ENCODE results near the gene ZNF677.

DNA sequence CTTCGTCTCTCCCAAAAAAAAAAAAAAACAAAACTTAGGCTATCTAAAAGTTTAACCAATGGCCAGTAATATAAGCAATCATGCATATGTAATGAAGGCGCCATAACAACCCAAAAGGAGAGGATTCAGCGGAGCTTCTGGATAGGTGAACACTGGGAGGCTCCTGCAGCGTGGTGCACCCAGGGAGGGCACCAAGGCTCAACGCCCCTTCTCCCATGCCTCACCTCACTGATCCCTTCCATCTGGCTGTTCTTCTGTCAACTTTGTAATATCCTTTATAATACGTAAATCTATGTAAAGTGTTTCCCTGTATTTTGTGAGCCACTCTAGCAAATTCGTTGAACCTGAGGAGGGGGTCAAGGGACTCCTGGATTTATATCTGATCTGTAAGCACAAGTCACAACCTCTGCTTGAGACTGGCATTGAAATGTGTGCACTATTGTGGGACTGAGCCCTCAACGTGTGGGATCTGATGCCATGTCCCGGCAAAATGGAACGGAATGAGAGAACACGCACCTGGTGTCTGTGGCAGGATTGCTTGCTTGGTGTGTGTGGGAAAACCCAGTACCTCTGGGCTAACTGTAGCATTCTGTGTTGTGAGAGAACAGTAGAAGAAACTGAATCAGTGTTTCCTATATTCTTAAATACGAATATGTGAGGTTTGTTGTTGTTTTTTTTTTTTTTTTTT lies 61.0 kb downstream of the ZNF677 start:
- TF ChIP-seq, protein P1, sequence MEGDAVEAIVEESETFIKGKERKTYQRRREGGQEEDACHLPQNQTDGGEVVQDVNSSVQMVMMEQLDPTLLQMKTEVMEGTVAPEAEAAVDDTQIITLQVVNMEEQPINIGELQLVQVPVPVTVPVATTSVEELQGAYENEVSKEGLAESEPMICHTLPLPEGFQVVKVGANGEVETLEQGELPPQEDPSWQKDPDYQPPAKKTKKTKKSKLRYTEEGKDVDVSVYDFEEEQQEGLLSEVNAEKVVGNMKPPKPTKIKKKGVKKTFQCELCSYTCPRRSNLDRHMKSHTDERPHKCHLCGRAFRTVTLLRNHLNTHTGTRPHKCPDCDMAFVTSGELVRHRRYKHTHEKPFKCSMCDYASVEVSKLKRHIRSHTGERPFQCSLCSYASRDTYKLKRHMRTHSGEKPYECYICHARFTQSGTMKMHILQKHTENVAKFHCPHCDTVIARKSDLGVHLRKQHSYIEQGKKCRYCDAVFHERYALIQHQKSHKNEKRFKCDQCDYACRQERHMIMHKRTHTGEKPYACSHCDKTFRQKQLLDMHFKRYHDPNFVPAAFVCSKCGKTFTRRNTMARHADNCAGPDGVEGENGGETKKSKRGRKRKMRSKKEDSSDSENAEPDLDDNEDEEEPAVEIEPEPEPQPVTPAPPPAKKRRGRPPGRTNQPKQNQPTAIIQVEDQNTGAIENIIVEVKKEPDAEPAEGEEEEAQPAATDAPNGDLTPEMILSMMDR (IDR thresholded peaks at IDR 0.05): no peak
- TF ChIP-seq, protein P2, sequence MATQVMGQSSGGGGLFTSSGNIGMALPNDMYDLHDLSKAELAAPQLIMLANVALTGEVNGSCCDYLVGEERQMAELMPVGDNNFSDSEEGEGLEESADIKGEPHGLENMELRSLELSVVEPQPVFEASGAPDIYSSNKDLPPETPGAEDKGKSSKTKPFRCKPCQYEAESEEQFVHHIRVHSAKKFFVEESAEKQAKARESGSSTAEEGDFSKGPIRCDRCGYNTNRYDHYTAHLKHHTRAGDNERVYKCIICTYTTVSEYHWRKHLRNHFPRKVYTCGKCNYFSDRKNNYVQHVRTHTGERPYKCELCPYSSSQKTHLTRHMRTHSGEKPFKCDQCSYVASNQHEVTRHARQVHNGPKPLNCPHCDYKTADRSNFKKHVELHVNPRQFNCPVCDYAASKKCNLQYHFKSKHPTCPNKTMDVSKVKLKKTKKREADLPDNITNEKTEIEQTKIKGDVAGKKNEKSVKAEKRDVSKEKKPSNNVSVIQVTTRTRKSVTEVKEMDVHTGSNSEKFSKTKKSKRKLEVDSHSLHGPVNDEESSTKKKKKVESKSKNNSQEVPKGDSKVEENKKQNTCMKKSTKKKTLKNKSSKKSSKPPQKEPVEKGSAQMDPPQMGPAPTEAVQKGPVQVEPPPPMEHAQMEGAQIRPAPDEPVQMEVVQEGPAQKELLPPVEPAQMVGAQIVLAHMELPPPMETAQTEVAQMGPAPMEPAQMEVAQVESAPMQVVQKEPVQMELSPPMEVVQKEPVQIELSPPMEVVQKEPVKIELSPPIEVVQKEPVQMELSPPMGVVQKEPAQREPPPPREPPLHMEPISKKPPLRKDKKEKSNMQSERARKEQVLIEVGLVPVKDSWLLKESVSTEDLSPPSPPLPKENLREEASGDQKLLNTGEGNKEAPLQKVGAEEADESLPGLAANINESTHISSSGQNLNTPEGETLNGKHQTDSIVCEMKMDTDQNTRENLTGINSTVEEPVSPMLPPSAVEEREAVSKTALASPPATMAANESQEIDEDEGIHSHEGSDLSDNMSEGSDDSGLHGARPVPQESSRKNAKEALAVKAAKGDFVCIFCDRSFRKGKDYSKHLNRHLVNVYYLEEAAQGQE (IDR thresholded peaks at IDR 0.05; ENCODE audit: insufficient read depth in 1 of 2, low read depth in 2 of 2, low read length in 1 of 2): no peak
- TF ChIP-seq SIN3A (IDR thresholded peaks at IDR 0.05; ENCODE audit: borderline replicate concordance, insufficient read depth, low read depth, low read length) (no peak), POLR2AphosphoS5 (IDR thresholded peaks at IDR 0.05; ENCODE audit: low read depth, low read length) (no peak), TCF7L2 (IDR thresholded peaks at IDR 0.05; ENCODE audit: low read depth, low read length) (no peak)
